ENCODE results near the gene N4BP3. TPM values are rescaled to one million over a fixed set of nuclear protein-coding genes. Genes with fewer than 3 reads are reported as not detected.
A peak's percentile ranks its signal among the peaks of the same experiment; 100 is the strongest.
"Not testable (repeated sequence)": the region's sequence is repeated elsewhere in the genome, so short reads cannot be mapped to it uniquely, and the experiment has no call there.

The N4BP3 gene
- total RNA-seq, 8 experiments from 2014 or later, result 0.41 to 11.4 (median 7.8) TPM

- ATAC-seq (replicated peaks in 6 of 8), result no peak
- 83 to 100% (median 100%) methylated on average over 1 to 2 of the region's 9 CpGs; no CpG with 5 or more reads in 3 of the 10 experiments for WGBS, 10 experiments
- in situ Hi-C loops (cut with MboI; ENCODE audit: low pct_unique_long_range_greater_than_20kb in 2 of 9, low sequenced_read_pairs in 9 of 9, unreplicated experiment in 9 of 9), result no loop called here
- no peak overlapping the region for H3K4me3 ChIP-seq
- peaks cover 11 to 23% of the 10 kb centered on the region in 2 donors for H3K4me1 ChIP-seq (replicated peaks in 1 of 2)
- peak overlapping the region in 1 of 2 donors; percentile 92 for H3K27ac ChIP-seq
Observed at GRCh38 chr5:178129296-178129695, 16.0 kb downstream of the N4BP3 start.

GRCh38 chr5:178130234-178130575 is 16.9 kb downstream of the N4BP3 start:
- ATAC-seq (replicated peaks in 6 of 8), result not testable (repeated sequence)

GRCh38 chr5:178130576-178131445 is 17.5 kb downstream of the N4BP3 start, which contains the start of gene RMND5B:
Gene RMND5B, plus strand, starts transcription at chr5:178131014. Its CDS starts 7,106 bp downstream, at chr5:178138120.
- H3K4me3 ChIP-seq, result peak within 1 kb of the TSS; percentile 62 to 96 (median 70)
- peaks cover 11 to 23% of the 10 kb centered on the region in 2 donors for H3K4me1 ChIP-seq (replicated peaks in 1 of 2)
- in situ Hi-C loops (cut with MboI; ENCODE audit: low pct_unique_long_range_greater_than_20kb in 2 of 9, low sequenced_read_pairs in 9 of 9, unreplicated experiment in 9 of 9), result no loop called here
- 0% methylated on average over 1 to 6 of the region's 102 CpGs; no CpG with 5 or more reads in 5 of the 10 experiments for WGBS, 10 experiments
- ATAC-seq (replicated peaks in 6 of 8), result peak; percentile 89 to 94 (median 92)
- peak within 1 kb of the TSS; percentile 86 to 92 for H3K27ac ChIP-seq

More at GRCh38 chr5:178130234-178130575, 16.9 kb downstream of the N4BP3 start:
- Histone ChIP-seq H3K4me3 (peak overlapping the region; percentile 62 to 96 (median 70)), H3K27ac (peak overlapping the region; percentile 86 to 92), H3K4me1 (replicated peaks in 1 of 2) (peaks cover 11 to 23% of the 10 kb centered on the region in 2 donors)
- in situ Hi-C loops (cut with MboI; ENCODE audit: low pct_unique_long_range_greater_than_20kb in 2 of 9, low sequenced_read_pairs in 9 of 9, unreplicated experiment in 9 of 9), result not testable (repeated sequence)
- WGBS, 10 experiments, result 25 to 40% methylated on average over 1 to 7 of the region's 11 CpGs; no CpG with 5 or more reads in 8 of the 10 experiments

- ATAC-seq (replicated peaks in 6 of 8), result no peak
- peak overlapping the region; percentile 62 to 96 (median 70) for H3K4me3 ChIP-seq
- in situ Hi-C loops (cut with MboI; ENCODE audit: low pct_unique_long_range_greater_than_20kb in 2 of 9, low sequenced_read_pairs in 9 of 9, unreplicated experiment in 9 of 9), result no loop called here
- 0 to 80% (median 15%) methylated on average over 1 to 8 of the region's 10 CpGs; no CpG with 5 or more reads in 1 of the 10 experiments for WGBS, 10 experiments
- peaks cover 8 to 18% of the 10 kb centered on the region in 2 donors for H3K4me1 ChIP-seq (replicated peaks in 1 of 2)
- H3K27ac ChIP-seq, result peak overlapping the region; percentile 86 to 92
Observed at GRCh38 chr5:178131446-178131996, 18.2 kb downstream of the N4BP3 start.

GRCh38 chr5:178136990-178137389 is 23.7 kb downstream of the N4BP3 start:
- H3K4me3 ChIP-seq, result no peak overlapping the region
- 78 to 100% (median 95%) methylated on average over 1 to 10 of the region's 10 CpGs; no CpG with 5 or more reads in 5 of the 10 experiments for WGBS, 10 experiments
- H3K27ac ChIP-seq, result no peak overlapping the region
- in situ Hi-C loops (cut with MboI; ENCODE audit: low pct_unique_long_range_greater_than_20kb in 2 of 9, low sequenced_read_pairs in 9 of 9, unreplicated experiment in 9 of 9), result no loop called here
- peaks cover 2 to 3% of the 10 kb centered on the region in 2 donors for H3K4me1 ChIP-seq (replicated peaks in 1 of 2)
- ATAC-seq (replicated peaks in 6 of 8), result no peak

- peak in 2 of 8 experiments; percentile 13 to 25 for ATAC-seq (replicated peaks in 6 of 8)
- no peak overlapping the region for H3K4me3 ChIP-seq
- in situ Hi-C loops (cut with MboI; ENCODE audit: low pct_unique_long_range_greater_than_20kb in 2 of 9, low sequenced_read_pairs in 9 of 9, unreplicated experiment in 9 of 9), result no loop called here
- H3K27ac ChIP-seq, result no peak overlapping the region
- 82 to 100% (median 97%) methylated on average over 1 to 6 of the region's 12 CpGs; no CpG with 5 or more reads in 2 of the 10 experiments for WGBS, 10 experiments
- no peaks in the 10 kb centered on the region for H3K4me1 ChIP-seq (replicated peaks in 1 of 2)
Observed at GRCh38 chr5:178137991-178138390, 24.7 kb downstream of the N4BP3 start.

- H3K27ac ChIP-seq, result no peak overlapping the region
- H3K4me1 ChIP-seq (replicated peaks in 1 of 2), result no peaks in the 10 kb centered on the region
- no peak for ATAC-seq (replicated peaks in 6 of 8)
- no peak overlapping the region for H3K4me3 ChIP-seq
- WGBS, 10 experiments, result 83 to 100% (median 94%) methylated on average over 1 to 4 of the region's 4 CpGs
- in situ Hi-C loops (cut with MboI; ENCODE audit: low pct_unique_long_range_greater_than_20kb in 2 of 9, low sequenced_read_pairs in 9 of 9, unreplicated experiment in 9 of 9), result loop anchor here in 1 of 9 experiments (10.0 kb wide), 1 partner anchor 67 kb away; no protein-coding TSS in a partner anchor
Observed at GRCh38 chr5:178141550-178141949, 28.2 kb downstream of the N4BP3 start.

- no peak overlapping the region for H3K27ac ChIP-seq
- in situ Hi-C loops (cut with MboI; ENCODE audit: low pct_unique_long_range_greater_than_20kb in 2 of 9, low sequenced_read_pairs in 9 of 9, unreplicated experiment in 9 of 9), result loop anchor here in 1 of 9 experiments (10.0 kb wide), 1 partner anchor 68 kb away; no protein-coding TSS in a partner anchor
- H3K4me1 ChIP-seq (replicated peaks in 1 of 2), result no peaks in the 10 kb centered on the region
- WGBS, 10 experiments, result 92 to 100% (median 92%) methylated on average over 5 to 12 of the region's 20 CpGs; no CpG with 5 or more reads in 7 of the 10 experiments
- ATAC-seq (replicated peaks in 6 of 8), result no peak
- H3K4me3 ChIP-seq, result no peak overlapping the region
Observed at GRCh38 chr5:178142642-178143041, 29.3 kb downstream of the N4BP3 start.

- in situ Hi-C loops (cut with MboI; ENCODE audit: low pct_unique_long_range_greater_than_20kb in 2 of 9, low sequenced_read_pairs in 9 of 9, unreplicated experiment in 9 of 9), result loop anchor here in 1 of 9 experiments (10.0 kb wide), 1 partner anchor 68 kb away; no protein-coding TSS in a partner anchor
- no peaks in the 10 kb centered on the region for H3K4me1 ChIP-seq (replicated peaks in 1 of 2)
- WGBS, 10 experiments, result 88 to 100% (median 93%) methylated on average over 1 to 4 of the region's 6 CpGs; no CpG with 5 or more reads in 4 of the 10 experiments
- H3K27ac ChIP-seq, result no peak overlapping the region
- no peak overlapping the region for H3K4me3 ChIP-seq
- no peak for ATAC-seq (replicated peaks in 6 of 8)
Observed at GRCh38 chr5:178143246-178143645, 29.9 kb downstream of the N4BP3 start.

GRCh38 chr5:178143901-178144300 is 30.6 kb downstream of the N4BP3 start:
- Histone ChIP-seq H3K4me1 (replicated peaks in 1 of 2) (no peaks in the 10 kb centered on the region), H3K4me3 (no peak overlapping the region), H3K27ac (no peak overlapping the region)
- ATAC-seq (replicated peaks in 6 of 8), result no peak
- 58 to 100% (median 76%) methylated on average over 1 to 9 of the region's 10 CpGs; no CpG with 5 or more reads in 6 of the 10 experiments for WGBS, 10 experiments
- in situ Hi-C loops (cut with MboI; ENCODE audit: low pct_unique_long_range_greater_than_20kb in 2 of 9, low sequenced_read_pairs in 9 of 9, unreplicated experiment in 9 of 9), result loop anchor here in 1 of 9 experiments (10.0 kb wide), 1 partner anchor 69 kb away; no protein-coding TSS in a partner anchor

- Histone ChIP-seq H3K4me3 (no peak overlapping the region), H3K27ac (no peak overlapping the region), H3K4me1 (replicated peaks in 1 of 2) (no peaks in the 10 kb centered on the region)
- peak; percentile 64 to 90 (median 72) for ATAC-seq (replicated peaks in 6 of 8)
- in situ Hi-C loops (cut with MboI; ENCODE audit: low pct_unique_long_range_greater_than_20kb in 2 of 9, low sequenced_read_pairs in 9 of 9, unreplicated experiment in 9 of 9), result loop anchor here in 1 of 9 experiments (10.0 kb wide), 1 partner anchor 71 kb away; no protein-coding TSS in a partner anchor
- WGBS, 10 experiments, result 20 to 90% (median 53%) methylated on average over 3 to 5 of the region's 14 CpGs; no CpG with 5 or more reads in 5 of the 10 experiments
Observed at GRCh38 chr5:178145965-178146820, 32.9 kb downstream of the N4BP3 start.

- peaks cover 1 to 2% of the 10 kb centered on the region in 2 donors for H3K4me1 ChIP-seq (replicated peaks in 1 of 2)
- in situ Hi-C loops (cut with MboI; ENCODE audit: low pct_unique_long_range_greater_than_20kb in 2 of 9, low sequenced_read_pairs in 9 of 9, unreplicated experiment in 9 of 9), result loop anchor here in 1 of 9 experiments (10.0 kb wide), 1 partner anchor 73 kb away; no protein-coding TSS in a partner anchor
- H3K27ac ChIP-seq, result no peak overlapping the region
- H3K4me3 ChIP-seq, result no peak overlapping the region
- WGBS, 10 experiments, result 89 to 100% (median 99%) methylated on average over 1 to 8 of the region's 15 CpGs; no CpG with 5 or more reads in 4 of the 10 experiments
- no peak for ATAC-seq (replicated peaks in 6 of 8)
Observed at GRCh38 chr5:178147406-178147805, 34.1 kb downstream of the N4BP3 start.
